Osteocyte (in vitro differentiated cells): ENCODE measurements around the gene GRHL3. TPM values are rescaled to one million over a fixed set of nuclear protein-coding genes. Genes with fewer than 3 reads are reported as not detected.

Experiments
- DNase-seq: peaks from one replicate; pipeline ENCODE4 v3.0.0; 2021; ENCODE audit warnings: mixed read lengths; ENCODE audit not compliant: unreplicated experiment; ENCODE audit errors: extremely low spot score
- H3K27ac Mint-ChIP-seq: one replicate; pipeline ENCODE4 v1.8.0; 2021; ENCODE audit warnings: mild to moderate bottlenecking, mixed read lengths; ENCODE audit not compliant: unreplicated experiment
- H3K27me3 Mint-ChIP-seq: one replicate; pipeline ENCODE4 v1.8.0; 2021; ENCODE audit warnings: mixed read lengths; ENCODE audit not compliant: unreplicated experiment
- H3K36me3 Mint-ChIP-seq: one replicate; pipeline ENCODE4 v1.8.0; 2021; ENCODE audit warnings: mixed read lengths; ENCODE audit not compliant: unreplicated experiment
- H3K4me1 Mint-ChIP-seq: one replicate; pipeline ENCODE4 v1.8.0; 2021; ENCODE audit warnings: mixed read lengths; ENCODE audit not compliant: unreplicated experiment
- H3K4me3 Mint-ChIP-seq: one replicate; pipeline ENCODE4 v1.8.0; 2021; ENCODE audit warnings: mild to moderate bottlenecking, moderate library complexity, mixed read lengths; ENCODE audit not compliant: unreplicated experiment
- H3K9me3 Mint-ChIP-seq: one replicate; pipeline ENCODE4 v1.8.0; 2021; ENCODE audit warnings: mixed read lengths; ENCODE audit not compliant: unreplicated experiment
- CTCF ChIP-seq: fragments of 200-600 bp; sonication (generic); IDR thresholded peaks from 2 replicates; pipeline ENCODE4 v1.5.0; 2021; ENCODE audit warnings: antibody characterized with exemption, mild to moderate bottlenecking, moderate library complexity
- total RNA-seq: library from RNA; stranded (reverse); gene quantifications from 2 replicates; pipeline ENCODE4 v1.2.1, GENCODE V29; 2021

The GRHL3 gene
- total RNA-seq, 1 donor from 2014 or later: not detected

DNA sequence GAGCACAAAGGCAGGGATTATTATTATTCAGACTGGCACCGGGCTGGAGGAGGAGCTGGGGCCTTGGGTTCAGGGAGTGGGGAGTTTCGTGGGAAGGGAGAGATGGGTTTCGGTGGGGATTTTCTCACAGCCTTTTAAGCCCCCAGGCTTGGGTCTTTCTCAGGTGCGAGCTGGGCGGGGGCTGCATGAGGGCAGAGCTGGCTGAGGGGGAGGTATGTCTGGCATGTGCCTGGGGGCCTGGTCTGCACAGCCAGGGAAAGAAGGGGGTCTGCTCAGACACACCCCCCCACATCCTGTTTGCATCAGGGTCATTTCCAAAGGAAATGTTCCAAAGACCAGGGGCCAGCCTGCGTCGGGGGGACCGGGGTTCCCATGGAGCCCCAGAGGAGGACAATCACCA, 21.6 kb downstream of the GRHL3 start:
- no peak for TF ChIP-seq CTCF
- Mint-ChIP-seq H3K9me3 (no peaks in the 10 kb centered on the region), H3K27me3 (no peaks in the 10 kb centered on the region), H3K4me1 (peaks cover 20% of the 10 kb centered on the region), H3K27ac (no peak overlapping the region), H3K4me3 (peak overlapping the region; percentile 4), H3K36me3 (no peaks in the 10 kb centered on the region)
- DNase-seq: no peak

- Mint-ChIP-seq H3K27ac (no peak overlapping the region), H3K36me3 (no peaks in the 10 kb centered on the region), H3K4me3 (no peak overlapping the region), H3K27me3 (no peaks in the 10 kb centered on the region), H3K9me3 (no peaks in the 10 kb centered on the region), H3K4me1 (peaks cover 15% of the 10 kb centered on the region)
- no peak for TF ChIP-seq CTCF
- DNase-seq: no peak
Measured at GRCh38 chr1:24341260-24341659, 22.1 kb downstream of the GRHL3 start.

DNA sequence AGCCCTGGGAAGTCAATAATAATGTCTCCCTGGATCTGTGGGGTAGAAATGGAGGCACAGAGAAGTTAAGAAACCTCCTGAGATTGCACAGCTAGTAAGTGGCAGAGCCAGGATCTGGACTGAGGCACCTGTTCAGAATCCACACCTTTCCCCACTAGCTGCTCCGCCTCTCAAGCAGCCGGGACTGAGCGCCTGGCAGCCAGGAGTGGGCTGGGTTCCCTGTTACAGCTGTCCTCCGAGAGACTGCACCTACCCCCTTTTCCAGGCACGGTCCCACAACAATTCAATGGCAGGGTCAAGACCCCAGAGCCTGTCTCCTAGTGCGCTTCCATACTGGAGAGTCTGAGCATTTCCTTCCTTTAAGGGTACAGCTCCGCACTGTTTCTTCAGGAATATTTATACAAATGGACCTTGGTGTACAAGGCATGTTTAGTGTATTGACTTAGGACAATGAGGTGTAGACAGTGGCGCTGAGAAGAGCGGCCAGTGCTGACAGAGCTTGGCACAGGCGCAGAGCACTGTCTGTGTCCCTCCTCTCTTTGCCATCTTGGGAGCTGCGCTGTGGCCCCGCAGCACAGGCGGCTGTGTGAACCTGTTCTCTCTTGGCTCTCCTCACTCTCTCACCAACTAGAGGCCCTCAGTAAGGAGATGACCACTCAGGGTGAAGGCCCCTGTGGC, 24.4 kb downstream of the GRHL3 start:
- TF ChIP-seq CTCF: no peak
- no peaks in the 10 kb centered on the region for H3K9me3 Mint-ChIP-seq
- H3K4me3 Mint-ChIP-seq: no peak overlapping the region
- H3K36me3 Mint-ChIP-seq: no peaks in the 10 kb centered on the region
- peaks cover 10% of the 10 kb centered on the region for H3K4me1 Mint-ChIP-seq
- no peak for DNase-seq
- H3K27ac Mint-ChIP-seq: no peak overlapping the region
- H3K27me3 Mint-ChIP-seq: no peaks in the 10 kb centered on the region

DNA sequence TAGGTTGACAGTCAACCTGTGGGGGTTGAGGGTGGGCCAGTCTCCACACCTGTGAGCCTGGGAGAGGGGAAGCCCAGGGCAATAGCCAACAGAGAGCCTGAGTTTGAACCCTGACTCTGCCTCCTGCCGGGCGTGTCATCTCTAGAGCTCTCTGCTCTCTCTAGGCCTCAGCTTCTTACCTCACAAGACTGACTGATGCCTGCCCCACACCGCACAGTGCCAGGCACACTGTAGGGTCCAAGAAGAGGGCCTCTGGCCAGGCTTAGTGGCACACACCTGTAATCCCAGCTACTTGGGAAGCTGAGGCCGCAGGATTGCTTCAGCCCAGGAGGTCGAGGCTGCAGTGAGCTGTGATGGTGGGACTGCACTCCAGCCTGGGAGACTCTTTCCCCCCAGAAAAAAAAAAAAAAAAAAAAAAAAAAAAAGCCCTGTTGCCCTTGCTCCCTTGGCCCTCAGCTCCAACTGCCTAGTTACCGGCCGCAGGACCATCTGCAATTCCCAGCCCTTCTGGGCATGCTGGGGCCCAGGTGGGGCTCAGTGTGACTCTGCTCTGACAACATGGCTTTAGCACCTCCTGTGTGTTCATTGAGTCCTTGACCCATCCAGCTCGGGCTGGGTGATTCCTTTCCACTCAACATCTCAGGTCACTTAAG, 25.1 kb downstream of the GRHL3 start:
- no peak for DNase-seq
- H3K36me3 Mint-ChIP-seq: no peaks in the 10 kb centered on the region
- H3K27me3 Mint-ChIP-seq: no peaks in the 10 kb centered on the region
- no peak for TF ChIP-seq CTCF
- H3K4me3 Mint-ChIP-seq: no peak overlapping the region
- H3K4me1 Mint-ChIP-seq: peaks cover 10% of the 10 kb centered on the region
- H3K9me3 Mint-ChIP-seq: no peaks in the 10 kb centered on the region
- H3K27ac Mint-ChIP-seq: no peak overlapping the region

GRCh38 chr1:24345334-24345733, 26.2 kb downstream of the GRHL3 start:
- DNase-seq: no peak
- H3K36me3 Mint-ChIP-seq: no peaks in the 10 kb centered on the region
- H3K27ac Mint-ChIP-seq: no peak overlapping the region
- no peaks in the 10 kb centered on the region for H3K9me3 Mint-ChIP-seq
- TF ChIP-seq CTCF: no peak
- no peak overlapping the region for H3K4me3 Mint-ChIP-seq
- H3K4me1 Mint-ChIP-seq: peaks cover 8% of the 10 kb centered on the region
- no peaks in the 10 kb centered on the region for H3K27me3 Mint-ChIP-seq
